ENCODE data around the gene DBI. TPM values are rescaled to one million over a fixed set of nuclear protein-coding genes. Genes with fewer than 3 reads are reported as not detected.

The DBI gene
- total RNA-seq, 1 experiment from 2014 or later: 142 TPM

Other genes with a start within 250 kb of the DBI start
- gene C1QL2, start 208.2 kb upstream of the DBI start, total RNA-seq (2014; rRNA removed; shearing (Covaris generic)): 0.03 TPM in 1 of 2 replicates, not detected in the other
- 67.8 and 87.6 TPM in 2 replicates for gene STEAP3, start 143.1 kb upstream of the DBI start, total RNA-seq (2014; rRNA removed; shearing (Covaris generic))
- 11.5 and 15.5 TPM in 2 replicates for gene C2orf76, start 143 bp upstream of the DBI start, total RNA-seq (2014; rRNA removed; shearing (Covaris generic))
- gene TMEM37, start 64.9 kb downstream of the DBI start, total RNA-seq (2014; rRNA removed; shearing (Covaris generic)): 0.24 and 0.27 TPM in 2 replicates
- gene SCTR, start 157.5 kb downstream of the DBI start, total RNA-seq (2014; rRNA removed; shearing (Covaris generic)): not detected in 2 replicates
- not detected in 2 replicates for gene CFAP221, start 177.5 kb downstream of the DBI start, total RNA-seq (2014; rRNA removed; shearing (Covaris generic))

All from HT1080 (cell line).